Skeletal muscle satellite cell (primary cell): ENCODE data around the gene LRRC3.
A peak's percentile ranks its signal among the peaks of the same experiment; 100 is the strongest.

ENCODE experiments used
- H3K27me3 ChIP-seq: 2 replicates; pipeline ENCODE4 v1.7.0; 2013; ENCODE audit warnings: low read length; ENCODE audit not compliant: control insufficient read depth, insufficient read depth
- H3K36me3 ChIP-seq: 2 replicates; pipeline ENCODE4 v1.7.0; 2013; ENCODE audit warnings: mild to moderate bottlenecking, control low read depth, low read length; ENCODE audit not compliant: insufficient read depth
- H3K4me1 ChIP-seq: 2 replicates; pipeline ENCODE4 v1.7.0; 2013; ENCODE audit warnings: low read length; ENCODE audit not compliant: control insufficient read depth, insufficient read depth
- H3K4me2 ChIP-seq: 2 replicates; pipeline ENCODE4 v1.7.0; 2013; ENCODE audit warnings: mild to moderate bottlenecking, low read length
- H3K4me3 ChIP-seq: 2 replicates; pipeline ENCODE4 v1.7.0; 2013; ENCODE audit warnings: low read length
- H3K9ac ChIP-seq: 2 replicates; pipeline ENCODE4 v1.7.0; 2013; ENCODE audit warnings: mild to moderate bottlenecking, low read depth, low read length, moderate library complexity
- H3K9me3 ChIP-seq: replicated peaks from 2 replicates; pipeline ENCODE4 v1.7.0; 2013; ENCODE audit warnings: mild to moderate bottlenecking, control low read depth, low read length

LRRC3 gene

DNA sequence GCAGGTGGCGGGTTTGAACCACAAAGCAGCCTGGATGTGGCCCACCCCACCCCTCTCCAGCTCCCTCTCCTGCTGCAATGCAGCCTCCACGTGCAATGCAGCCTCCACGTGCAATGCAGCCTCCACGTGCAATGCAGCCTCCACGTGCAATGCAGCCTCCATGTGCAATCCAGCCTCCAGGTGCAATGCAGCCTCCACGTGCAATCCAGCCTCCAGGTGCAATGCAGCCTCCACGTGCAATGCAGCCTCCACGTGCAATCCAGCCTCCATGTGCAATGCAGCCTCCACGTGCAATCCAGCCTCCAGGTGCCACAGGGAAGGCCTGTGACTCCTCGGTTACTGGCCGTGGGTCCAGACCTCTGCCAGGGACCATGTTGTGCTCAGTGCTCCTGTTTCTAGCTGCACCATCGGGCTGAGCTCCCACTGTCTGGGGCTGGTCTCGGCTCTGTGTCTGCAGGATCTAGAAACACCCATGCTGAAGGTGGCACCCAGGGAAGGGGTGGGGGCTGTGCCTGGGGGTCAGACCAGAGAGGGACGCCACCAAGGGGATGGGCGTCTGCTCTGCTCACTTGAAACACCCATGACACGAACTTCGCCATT lies 11.9 kb upstream of the LRRC3 start:
- H3K9me3 ChIP-seq: no peaks in the 10 kb centered on the region
- peaks cover 17% of the 10 kb centered on the region for H3K27me3 ChIP-seq
- no peak overlapping the region for H3K9ac ChIP-seq
- H3K4me2 ChIP-seq: no peak overlapping the region
- H3K4me3 ChIP-seq: no peak overlapping the region
- no peaks in the 10 kb centered on the region for H3K4me1 ChIP-seq
- no peaks in the 10 kb centered on the region for H3K36me3 ChIP-seq

DNA sequence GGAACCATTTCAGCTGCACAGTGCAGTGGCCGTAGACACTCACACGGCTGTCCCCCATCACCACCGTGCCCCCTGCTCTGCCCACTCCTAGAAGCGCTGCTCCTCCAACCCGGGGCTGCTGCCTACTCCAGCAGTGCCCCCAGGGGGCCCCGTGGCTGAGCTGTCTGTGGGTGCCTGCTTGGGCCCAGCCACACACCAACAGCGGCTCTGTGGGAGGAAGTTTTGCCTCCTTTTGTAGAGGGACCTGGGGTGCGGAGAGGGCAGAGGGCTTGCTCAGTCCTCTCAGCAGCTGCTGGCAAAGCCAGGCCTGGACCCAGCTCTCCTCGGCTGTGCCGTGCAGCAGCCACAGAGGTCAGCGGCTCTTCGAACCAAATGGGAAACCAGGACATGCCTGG lies 11.4 kb upstream of the LRRC3 start:
- H3K27me3 ChIP-seq: peaks cover 17% of the 10 kb centered on the region
- no peaks in the 10 kb centered on the region for H3K36me3 ChIP-seq
- no peak overlapping the region for H3K4me3 ChIP-seq
- no peak overlapping the region for H3K4me2 ChIP-seq
- H3K4me1 ChIP-seq: no peaks in the 10 kb centered on the region
- H3K9me3 ChIP-seq: no peaks in the 10 kb centered on the region
- no peak overlapping the region for H3K9ac ChIP-seq

DNA sequence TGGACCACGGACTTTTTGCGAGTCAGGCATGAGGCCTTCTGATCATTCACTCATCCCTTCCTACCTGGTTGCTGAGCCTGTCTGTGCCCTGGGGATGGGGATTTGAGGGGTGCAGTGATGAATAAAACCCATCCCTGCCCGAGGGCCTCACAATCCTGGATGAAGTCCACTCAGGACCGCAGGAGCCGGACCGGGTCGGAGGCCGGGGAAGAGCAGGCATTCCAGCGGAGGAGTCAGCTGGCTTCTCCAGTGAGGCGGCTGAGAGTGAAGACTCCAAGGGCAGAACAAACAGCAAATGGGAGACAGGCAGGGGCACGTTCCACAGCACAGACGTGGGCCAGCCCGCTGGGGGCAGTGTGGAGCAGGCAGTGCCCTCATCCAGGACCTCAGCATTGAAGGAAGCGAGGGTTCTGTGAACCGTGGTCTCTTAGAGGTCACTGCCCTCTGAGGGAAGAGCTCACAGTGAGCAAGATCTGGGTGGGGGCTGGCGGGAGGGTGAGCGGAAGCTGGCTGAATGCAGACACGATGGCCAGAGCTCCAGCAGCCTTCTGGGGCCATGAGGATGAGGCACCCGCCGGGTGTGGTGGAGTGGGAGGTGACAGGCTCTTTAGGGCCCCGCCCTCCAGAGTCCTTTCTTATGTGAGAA lies 10.9 kb upstream of the LRRC3 start:
- peaks cover 17% of the 10 kb centered on the region for H3K27me3 ChIP-seq
- H3K4me3 ChIP-seq: no peak overlapping the region
- no peaks in the 10 kb centered on the region for H3K36me3 ChIP-seq
- H3K9me3 ChIP-seq: no peaks in the 10 kb centered on the region
- H3K4me2 ChIP-seq: no peak overlapping the region
- H3K9ac ChIP-seq: no peak overlapping the region
- H3K4me1 ChIP-seq: no peaks in the 10 kb centered on the region

DNA sequence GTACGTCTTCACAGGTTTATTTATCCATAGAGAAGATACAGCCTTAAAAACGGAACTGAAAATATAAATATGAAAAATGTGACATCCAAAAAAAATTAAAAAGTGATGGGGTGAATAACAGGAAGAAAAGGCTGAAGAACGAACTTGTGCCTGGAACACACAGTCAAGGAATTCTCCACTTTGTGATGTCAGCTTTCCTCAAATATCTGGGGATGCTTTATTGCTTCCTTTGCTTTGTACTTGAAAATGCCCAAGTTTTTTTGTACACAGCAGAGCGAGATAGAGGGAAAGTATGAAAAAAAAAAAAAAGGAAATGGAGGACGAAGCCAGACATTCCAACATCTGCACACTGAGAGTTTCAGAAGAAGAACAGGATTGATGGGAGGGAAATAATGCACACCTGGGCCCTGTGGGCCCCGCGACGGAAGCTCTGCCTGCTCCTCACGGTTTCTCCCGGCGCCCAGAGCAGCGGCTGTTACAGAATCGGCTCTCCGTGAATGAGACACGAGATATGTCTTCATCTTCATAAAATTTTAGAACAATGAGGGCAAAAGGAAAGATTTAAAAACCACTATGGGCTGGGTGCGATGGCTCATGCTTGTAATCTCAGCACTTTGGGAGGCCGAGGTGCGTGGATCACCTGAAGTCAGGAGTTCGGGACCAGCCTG lies 10.0 kb upstream of the LRRC3 start:
- H3K9me3 ChIP-seq: no peaks in the 10 kb centered on the region
- peaks cover 24% of the 10 kb centered on the region for H3K27me3 ChIP-seq
- H3K4me3 ChIP-seq: no peak overlapping the region
- no peaks in the 10 kb centered on the region for H3K4me1 ChIP-seq
- H3K36me3 ChIP-seq: no peaks in the 10 kb centered on the region
- no peak overlapping the region for H3K9ac ChIP-seq
- H3K4me2 ChIP-seq: no peak overlapping the region

DNA sequence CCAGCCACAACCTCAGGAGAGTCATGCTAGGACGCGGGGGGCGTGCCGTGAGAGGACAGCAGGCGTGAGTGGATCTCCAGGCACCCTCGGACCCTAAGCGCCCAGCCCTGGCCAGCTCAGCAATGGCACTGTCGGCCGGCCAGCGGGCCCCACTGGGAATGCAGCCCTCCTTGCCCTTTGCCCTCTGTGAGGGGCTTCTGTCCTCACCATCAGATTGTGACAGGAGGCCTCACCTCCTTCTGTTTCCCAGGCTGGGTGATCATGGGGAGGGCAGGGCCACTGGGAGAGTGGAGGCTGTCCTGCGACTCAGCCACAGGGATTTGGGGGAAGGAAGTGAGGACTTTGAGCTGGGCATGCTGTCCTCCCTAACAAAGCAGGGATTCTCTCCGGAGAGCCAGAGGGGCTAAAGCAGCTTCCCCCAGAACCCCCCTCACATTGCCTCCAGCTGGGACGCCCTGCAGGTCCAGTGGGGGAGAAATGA lies 6.6 kb upstream of the LRRC3 start:
- H3K4me2 ChIP-seq: no peak overlapping the region
- H3K27me3 ChIP-seq: peaks cover 40% of the 10 kb centered on the region
- H3K9ac ChIP-seq: no peak overlapping the region

DNA sequence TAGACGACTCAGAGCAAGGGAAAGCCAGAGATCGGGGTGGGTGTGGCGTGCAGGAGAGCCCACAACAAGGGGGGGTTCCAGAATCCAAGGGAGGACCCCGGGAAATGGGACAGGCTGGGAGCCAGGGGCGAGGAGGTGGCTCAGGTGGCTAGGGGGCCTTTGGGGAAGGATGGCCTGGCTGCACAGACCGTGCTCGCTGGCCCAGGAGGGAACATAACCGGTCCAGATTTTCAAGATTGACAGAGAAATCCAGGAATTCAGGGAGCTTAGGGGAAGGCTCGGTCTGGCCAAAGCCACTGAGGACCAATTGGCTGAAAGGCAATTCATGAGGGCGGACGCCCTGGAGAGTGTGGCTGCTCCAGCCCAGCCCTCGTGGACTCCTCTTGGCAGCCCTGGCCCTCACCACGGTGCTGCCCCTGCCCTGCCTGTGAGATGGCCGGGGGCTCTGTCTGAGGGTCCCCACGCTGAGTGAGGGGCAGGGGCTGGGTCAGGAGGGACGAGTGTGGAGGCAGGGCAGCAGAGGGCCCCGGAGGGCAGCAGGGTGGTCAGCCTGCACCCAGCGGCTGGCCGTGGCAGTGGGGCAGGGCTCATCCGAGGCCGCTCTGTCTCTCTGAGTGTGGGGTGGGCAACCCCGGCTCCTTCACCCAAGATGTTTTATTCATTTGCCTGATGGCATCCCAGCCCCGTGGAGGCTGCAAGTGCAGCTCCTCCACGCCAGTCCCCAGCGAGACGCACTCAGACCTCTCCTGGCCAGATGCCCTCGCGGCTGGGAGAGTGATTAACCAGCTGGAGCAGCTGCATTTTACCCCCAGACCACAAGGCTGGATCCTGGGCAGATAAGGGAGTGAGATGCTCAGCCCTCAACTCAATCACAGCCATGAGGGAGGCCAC lies 5.6 kb upstream of the LRRC3 start:
- no peak overlapping the region for H3K4me2 ChIP-seq
- no peak overlapping the region for H3K9ac ChIP-seq
- no peaks in the 10 kb centered on the region for H3K9me3 ChIP-seq
- peaks cover 47% of the 10 kb centered on the region for H3K27me3 ChIP-seq
- H3K36me3 ChIP-seq: no peaks in the 10 kb centered on the region
- no peaks in the 10 kb centered on the region for H3K4me1 ChIP-seq
- no peak overlapping the region for H3K4me3 ChIP-seq

More for the DNA sequence above, 6.6 kb upstream of the LRRC3 start:
- no peaks in the 10 kb centered on the region for H3K36me3 ChIP-seq
- no peak overlapping the region for H3K4me3 ChIP-seq
- no peaks in the 10 kb centered on the region for H3K9me3 ChIP-seq
- no peaks in the 10 kb centered on the region for H3K4me1 ChIP-seq

DNA sequence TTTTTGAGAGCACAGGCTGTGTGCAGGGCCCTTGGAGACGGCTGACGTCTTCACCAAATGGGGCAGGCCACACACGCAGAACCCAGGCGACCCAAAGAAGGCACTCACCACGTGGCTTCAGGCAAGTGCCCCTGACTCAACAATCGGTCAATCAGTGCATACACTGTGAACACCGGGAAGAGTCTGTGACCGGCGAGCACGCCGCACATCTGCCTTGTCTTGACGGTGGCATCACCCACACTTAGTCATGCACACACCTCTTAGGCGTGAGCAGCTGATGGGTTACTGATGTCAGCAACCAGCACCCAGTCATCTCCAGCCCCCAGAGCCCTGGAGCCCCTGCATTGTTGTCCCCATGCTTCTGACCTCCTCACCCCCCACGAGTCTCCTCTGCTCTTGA lies 4.9 kb upstream of the LRRC3 start:
- Histone ChIP-seq H3K4me2 (no peak overlapping the region), H3K4me1 (no peaks in the 10 kb centered on the region), H3K4me3 (no peak overlapping the region), H3K36me3 (no peaks in the 10 kb centered on the region), H3K9me3 (no peaks in the 10 kb centered on the region), H3K9ac (no peak overlapping the region), H3K27me3 (peaks cover 47% of the 10 kb centered on the region)

DNA sequence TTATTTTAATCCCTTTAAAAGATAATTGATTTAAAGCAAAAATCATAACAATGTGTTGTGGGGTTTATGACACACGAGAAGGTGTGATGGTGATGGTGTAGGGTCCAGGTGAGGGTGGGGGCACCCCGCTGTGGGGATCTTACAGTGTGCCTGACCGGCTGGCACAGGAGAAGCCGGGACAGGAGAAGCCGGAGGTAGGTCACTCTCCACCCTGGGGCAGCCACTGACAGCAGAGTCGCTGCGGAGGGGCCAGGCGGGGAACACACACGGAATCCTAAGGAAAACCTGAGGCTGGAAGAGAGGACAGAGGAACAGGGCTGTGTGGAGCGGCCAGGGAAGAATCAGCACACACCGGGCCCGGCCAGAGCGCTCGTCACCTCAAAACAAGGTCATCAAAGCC lies 4.3 kb upstream of the LRRC3 start:
- H3K4me2 ChIP-seq: no peak overlapping the region
- no peak overlapping the region for H3K4me3 ChIP-seq
- H3K36me3 ChIP-seq: no peaks in the 10 kb centered on the region
- H3K27me3 ChIP-seq: peaks cover 47% of the 10 kb centered on the region
- no peaks in the 10 kb centered on the region for H3K4me1 ChIP-seq
- no peaks in the 10 kb centered on the region for H3K9me3 ChIP-seq
- no peak overlapping the region for H3K9ac ChIP-seq

DNA sequence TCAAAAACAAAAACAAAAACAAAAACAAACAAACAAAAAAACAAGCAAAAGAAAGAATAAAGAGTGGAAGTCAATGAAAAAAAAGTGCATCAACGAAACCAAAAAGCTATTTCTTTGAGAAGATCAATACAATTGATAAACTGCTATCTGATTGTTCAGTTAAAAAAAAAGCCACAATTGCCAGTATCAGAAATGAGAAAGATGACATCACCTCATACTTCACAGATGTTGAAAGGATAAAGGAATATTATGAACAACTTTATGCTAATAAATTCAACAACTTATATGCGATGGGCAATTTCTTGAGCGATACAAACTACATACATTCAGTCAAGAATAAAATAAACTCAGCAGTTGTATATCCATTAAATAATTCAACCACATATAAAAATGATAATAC lies 2.2 kb upstream of the LRRC3 start:
- Histone ChIP-seq H3K4me3 (no peak overlapping the region), H3K4me1 (no peaks in the 10 kb centered on the region), H3K27me3 (peaks cover 45% of the 10 kb centered on the region), H3K9me3 (no peaks in the 10 kb centered on the region), H3K4me2 (no peak overlapping the region), H3K9ac (no peak overlapping the region), H3K36me3 (no peaks in the 10 kb centered on the region)

DNA sequence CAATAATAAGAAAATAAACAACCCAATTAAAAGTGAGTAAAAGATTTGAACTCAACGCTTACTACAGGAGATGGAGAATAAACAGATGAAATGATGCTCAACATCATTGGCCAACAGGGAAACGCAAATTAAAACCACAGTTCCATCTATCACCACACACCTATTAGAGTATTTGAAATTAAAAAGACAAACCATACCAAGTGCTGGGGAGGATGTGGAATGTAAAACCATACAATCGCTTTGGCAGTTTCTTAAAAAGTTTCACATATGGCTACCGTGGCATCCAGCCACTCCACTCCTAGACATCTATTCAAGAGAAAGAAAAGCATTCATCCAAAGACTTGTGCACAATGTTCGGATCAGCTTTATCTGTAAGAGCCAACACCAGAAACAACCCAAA lies 1.3 kb upstream of the LRRC3 start:
- Histone ChIP-seq H3K9ac (no peak overlapping the region), H3K36me3 (no peaks in the 10 kb centered on the region)

DNA sequence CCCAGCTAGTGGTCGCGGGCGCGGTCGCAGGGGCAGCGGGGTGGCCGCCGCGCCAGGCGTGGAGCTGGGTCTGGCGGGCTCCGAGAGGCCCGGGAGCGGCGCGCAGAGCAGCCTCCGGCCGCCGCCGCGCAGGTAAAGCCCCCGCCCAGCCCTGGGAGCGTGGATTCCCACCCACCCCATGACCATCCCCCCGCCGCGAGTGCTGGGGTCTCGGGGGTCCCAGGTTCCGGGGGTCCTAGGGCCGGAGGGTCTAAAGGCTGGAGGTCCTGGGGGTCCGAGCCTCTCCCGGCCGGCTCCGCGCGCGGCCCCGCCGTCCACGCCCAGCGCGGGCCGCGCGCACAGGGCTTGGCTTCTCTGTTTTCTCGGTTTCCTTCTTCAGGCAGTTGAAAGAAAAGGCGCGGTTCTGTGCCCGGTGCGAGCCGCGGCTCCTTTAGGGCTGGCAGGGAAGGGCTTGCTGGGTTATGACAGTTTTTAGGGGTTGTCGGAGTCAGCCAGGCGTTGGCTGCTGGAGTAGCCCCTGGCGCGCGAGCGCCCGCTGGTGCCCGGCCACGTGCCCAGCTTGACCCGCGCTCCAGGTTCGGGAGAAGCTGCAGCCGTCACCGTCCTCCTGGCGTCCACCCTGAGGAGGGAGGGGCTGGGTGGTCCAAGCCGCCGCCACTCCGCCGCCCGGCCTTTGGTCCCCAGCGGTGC lies 359 bp downstream of the LRRC3 start:
- H3K4me3 ChIP-seq: peak overlapping the region; percentile 70
- H3K36me3 ChIP-seq: no peaks in the 10 kb centered on the region
- peaks cover 22% of the 10 kb centered on the region for H3K27me3 ChIP-seq
- no peaks in the 10 kb centered on the region for H3K9me3 ChIP-seq
- peak overlapping the region; percentile 54 for H3K9ac ChIP-seq
- H3K4me1 ChIP-seq: no peaks in the 10 kb centered on the region
- H3K4me2 ChIP-seq: peak overlapping the region; percentile 90

More for the DNA sequence above, 1.3 kb upstream of the LRRC3 start:
- Histone ChIP-seq H3K4me2 (no peak overlapping the region), H3K9me3 (no peaks in the 10 kb centered on the region), H3K4me3 (no peak overlapping the region), H3K4me1 (no peaks in the 10 kb centered on the region), H3K27me3 (peaks cover 36% of the 10 kb centered on the region)
